Hematopoietic multipotent progenitor cell treated with erythropoietin and hydrocortisone succinate and interleukin-3 and kit ligand, for 15 days (in vitro differentiated cells): ENCODE results near the gene GAST.
"Not testable (repeated sequence)": the region's sequence is repeated elsewhere in the genome, so short reads cannot be mapped to it uniquely, and the experiment has no call there.

ENCODE experiments used
- DNase-seq: peaks from one replicate; pipeline ENCODE4 v3.0.0-alpha.2; 2015; ENCODE audit warnings: low spot score

Gene GAST

GRCh38 chr17:41683441-41684007 lies 28.6 kb upstream of the GAST start:
- no peak for DNase-seq

GRCh38 chr17:41684035-41684434 lies 28.1 kb upstream of the GAST start:
- no peak for DNase-seq

- not testable (repeated sequence) for DNase-seq
Observed at GRCh38 chr17:41685753-41686152, 26.4 kb upstream of the GAST start.

- DNase-seq = no peak
Observed at GRCh38 chr17:41686281-41686680, 25.9 kb upstream of the GAST start.

- DNase-seq = peak; percentile 80
Observed at GRCh38 chr17:41687828-41688640, 24.1 kb upstream of the GAST start.

- peak; percentile 100 for DNase-seq
Observed at GRCh38 chr17:41688641-41689496, 23.3 kb upstream of the GAST start, which contains the start of gene EIF1. TSS of gene EIF1 (plus strand) at chr17:41688885. CDS start at chr17:41689039, 154 bp downstream.

GRCh38 chr17:41689497-41690299 lies 22.4 kb upstream of the GAST start:
- DNase-seq = peak; percentile 82

- no peak for DNase-seq
Observed at GRCh38 chr17:41690497-41690896, 21.6 kb upstream of the GAST start.

GRCh38 chr17:41691031-41691777 lies 20.9 kb upstream of the GAST start:
- peak; percentile 16 for DNase-seq

DNA sequence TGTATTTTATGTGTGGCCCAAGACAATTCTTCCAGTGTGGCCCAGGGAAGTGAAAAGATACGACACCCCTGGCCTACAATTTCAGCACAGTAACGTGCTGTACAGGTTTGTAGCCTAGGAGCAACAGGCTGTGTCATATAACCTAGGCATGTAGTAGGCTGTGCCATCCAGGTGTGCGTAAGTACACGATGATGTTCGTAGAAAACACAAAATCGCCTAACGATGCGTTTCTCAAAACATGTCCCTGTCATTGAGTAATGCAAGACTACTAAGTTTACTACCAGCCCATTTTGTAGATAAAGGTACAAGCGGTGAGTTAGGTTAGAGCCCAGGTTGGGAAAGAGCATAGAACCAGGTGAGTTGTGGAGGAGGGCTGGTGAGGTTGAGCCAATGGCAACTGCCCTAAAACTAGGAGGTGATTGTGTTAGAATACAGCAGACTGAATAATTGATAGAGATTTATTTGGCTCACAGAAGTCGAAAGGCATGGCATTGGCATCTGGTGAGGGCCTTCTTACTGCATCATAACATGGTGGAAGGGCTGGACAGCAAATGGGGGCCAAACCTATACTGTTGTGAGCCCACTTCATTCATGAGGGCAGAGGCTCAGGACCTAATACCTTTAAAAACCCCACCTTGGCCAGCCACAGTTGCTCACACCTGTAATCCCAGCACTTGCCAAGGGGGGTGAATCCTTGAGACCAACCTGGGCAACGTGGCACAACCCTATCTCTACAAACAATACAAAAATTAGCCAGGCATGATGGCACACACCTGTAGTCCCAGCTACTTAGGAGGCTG lies 19.2 kb upstream of the GAST start:
- DNase-seq = peak; percentile 24

- DNase-seq = peak; percentile 6
Observed at GRCh38 chr17:41695134-41695661, 16.9 kb upstream of the GAST start.

- DNase-seq = peak; percentile 87
Observed at GRCh38 chr17:41695954-41696757, 16.0 kb upstream of the GAST start.

DNA sequence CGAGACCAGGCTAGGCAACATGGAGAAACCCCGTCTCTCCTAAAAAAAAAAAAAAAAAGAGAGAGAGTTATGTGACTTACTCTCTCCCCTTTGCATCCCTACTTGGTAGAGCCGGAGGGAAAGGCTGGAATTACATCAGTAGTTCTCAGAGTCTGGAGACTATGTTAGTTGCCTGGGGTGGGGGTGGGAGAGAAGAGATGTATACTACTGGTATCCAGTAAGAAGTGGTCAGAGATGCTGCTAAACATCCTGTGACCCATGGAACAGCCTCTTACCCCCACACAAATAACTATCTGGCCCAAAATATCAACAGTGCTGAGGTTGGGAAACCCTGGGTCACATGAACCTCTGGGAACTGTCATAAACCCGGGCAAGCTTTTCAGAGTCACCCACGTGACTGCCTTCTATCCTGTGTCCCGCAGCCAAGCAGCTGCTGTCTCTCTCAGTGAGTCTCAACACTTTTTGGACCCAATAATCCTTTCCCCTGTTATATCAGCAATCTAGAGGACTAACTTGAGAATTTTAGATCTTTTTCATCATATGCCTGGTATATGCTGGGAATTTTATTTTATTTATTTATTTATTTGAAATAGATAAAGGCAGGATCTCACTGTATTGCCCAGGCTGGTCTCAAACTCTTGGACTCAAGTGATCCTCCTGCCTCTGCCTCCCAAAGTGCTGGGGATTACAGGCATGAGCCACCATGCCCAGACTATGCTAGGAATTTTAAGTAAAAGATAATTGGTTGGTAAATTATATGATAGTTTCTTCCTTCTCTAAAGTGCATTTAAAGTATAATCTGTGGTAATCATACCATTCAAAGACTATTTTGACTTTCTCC lies 14.8 kb upstream of the GAST start:
- no peak for DNase-seq

GRCh38 chr17:41700843-41701242 lies 11.3 kb upstream of the GAST start:
- not testable (repeated sequence) for DNase-seq

DNA sequence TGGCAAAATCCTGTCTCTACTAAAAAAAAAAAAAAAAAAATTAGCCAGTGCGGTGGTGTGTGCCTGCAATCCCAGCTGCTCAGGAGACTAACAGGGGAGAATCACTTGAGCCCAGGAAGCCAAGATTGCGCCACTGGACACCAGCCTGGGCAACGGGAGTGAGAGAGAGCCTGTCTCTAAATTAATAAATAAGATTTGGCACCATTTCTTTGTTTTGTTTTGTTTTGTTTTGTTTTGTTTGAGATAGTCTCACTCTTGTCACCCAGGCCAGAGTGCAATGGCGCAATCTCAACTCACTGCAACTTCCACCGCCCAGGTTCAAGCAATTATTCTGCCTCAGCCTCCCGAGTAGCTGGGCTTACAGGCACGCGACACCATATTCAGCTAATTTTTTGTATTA lies 9.4 kb upstream of the GAST start:
- DNase-seq = no peak

DNA sequence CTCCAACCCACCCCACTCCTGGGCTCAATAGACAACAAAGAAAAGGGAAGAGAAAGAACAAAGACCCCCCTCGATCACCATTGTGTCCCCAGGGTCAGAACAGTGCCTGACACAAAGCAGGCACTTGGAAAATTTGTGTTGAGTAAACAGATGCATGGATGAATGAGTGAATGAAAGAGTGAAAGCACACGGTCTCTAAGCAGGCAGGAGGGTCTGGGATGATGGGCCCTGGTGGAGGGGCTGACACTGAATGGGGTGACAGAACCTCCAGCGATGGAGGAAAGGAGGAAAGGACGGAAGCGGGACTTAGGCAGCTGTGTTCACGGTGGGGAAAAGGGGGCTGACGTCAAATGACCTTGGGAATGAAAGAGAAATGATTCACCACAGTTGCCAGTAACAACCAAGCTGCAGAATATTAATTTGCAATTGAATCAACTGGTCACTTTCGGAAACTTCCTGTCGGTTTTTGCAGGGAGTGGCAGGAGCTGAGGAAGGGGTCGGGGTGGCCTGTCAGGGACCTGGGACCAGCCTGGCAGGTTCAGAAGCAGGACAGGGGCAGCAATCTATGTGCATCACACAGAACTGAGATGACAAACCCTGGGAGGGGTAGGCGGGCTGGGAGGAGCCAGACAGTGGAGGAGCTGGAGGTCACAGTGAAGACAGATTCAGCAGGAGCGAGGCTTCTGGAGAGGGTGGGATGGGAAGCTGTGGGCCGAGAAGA lies 6.7 kb upstream of the GAST start:
- DNase-seq = no peak
